ENCODE measurements around the gene RPS24.

RPS24 gene

DNA sequence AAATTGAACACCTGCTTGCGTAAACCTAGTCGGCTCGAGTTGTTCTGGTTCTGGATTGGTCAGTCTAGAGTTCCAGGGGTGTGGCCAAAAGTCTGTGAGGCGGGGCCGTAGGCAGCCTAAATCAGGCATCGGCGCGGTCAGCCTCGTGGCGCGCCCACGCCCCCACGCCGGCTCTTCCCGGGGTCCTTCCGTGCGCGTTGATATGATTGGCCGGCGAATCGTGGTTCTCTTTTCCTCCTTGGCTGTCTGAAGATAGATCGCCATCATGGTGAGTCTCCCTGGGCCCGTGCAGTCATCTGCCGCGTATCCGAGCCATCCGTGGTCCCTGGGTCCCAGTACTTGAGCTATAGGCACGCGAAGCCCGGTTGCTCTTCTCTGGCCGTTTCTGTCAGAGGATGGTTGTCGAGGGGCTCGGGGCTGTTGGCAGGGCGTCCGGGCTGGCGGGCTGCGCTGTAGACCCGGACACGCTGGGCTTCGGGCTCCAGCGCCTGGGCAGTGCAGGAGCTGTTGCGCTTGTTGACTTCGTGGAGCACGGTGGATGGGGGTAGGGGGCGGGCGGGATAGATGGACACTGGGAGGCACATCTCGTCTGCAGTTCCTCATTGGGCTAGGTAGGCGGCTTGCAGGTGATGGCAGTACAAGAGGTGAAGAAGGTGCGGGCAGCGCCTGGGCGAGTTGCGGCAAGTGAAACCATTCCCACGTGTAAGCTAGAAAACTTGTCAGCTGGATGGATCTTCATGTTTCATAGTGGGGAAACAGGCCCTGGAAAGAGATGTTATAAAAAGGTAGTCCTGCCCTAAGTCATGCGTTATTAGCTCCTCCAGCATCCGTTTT, at the start of gene RPS24:
TSS of gene RPS24 (plus strand) at position 227 of the 834 bp plus-strand sequence. CDS start at position 266, 39 bp downstream.
- Histone ChIP-seq H3K9me2 (replicated peaks; ENCODE audit: control insufficient read depth, low read length) (no peaks in the 10 kb centered on the region), H3K27me3 (ENCODE audit: control insufficient read depth, low read length) (no peaks in the 10 kb centered on the region), H3F3A (ENCODE audit: control insufficient read depth, insufficient read depth) (peaks cover 44% of the 10 kb centered on the region), H3K4me1 (ENCODE audit: control insufficient read depth, low read length) (peaks cover 42% of the 10 kb centered on the region), H3K27ac (ENCODE audit: low read depth, low read length) (peak within 1 kb of the TSS; percentile 55), H3K79me2 (ENCODE audit: control insufficient read depth, low read length) (peaks cover 57% of the 10 kb centered on the region), H3K36me3 (ENCODE audit: control insufficient read depth, low read length) (peaks cover 53% of the 10 kb centered on the region), H3K9me3 (ENCODE audit: control insufficient read depth, insufficient read depth, low read length) (no peaks in the 10 kb centered on the region), H3K4me2 (ENCODE audit: low read length) (peak within 1 kb of the TSS; percentile 72), H4K20me1 (ENCODE audit: control insufficient read depth, insufficient read depth, low read depth, low read length) (peaks cover 41% of the 10 kb centered on the region), H3K4me3 (ENCODE audit: low read length) (peak within 1 kb of the TSS; percentile 83)
- no peak for TF ChIP-seq EZH2phosphoT487 (IDR thresholded peaks at IDR 0.05; ENCODE audit: borderline replicate concordance, low read length)
- TF ChIP-seq, protein P1, sequence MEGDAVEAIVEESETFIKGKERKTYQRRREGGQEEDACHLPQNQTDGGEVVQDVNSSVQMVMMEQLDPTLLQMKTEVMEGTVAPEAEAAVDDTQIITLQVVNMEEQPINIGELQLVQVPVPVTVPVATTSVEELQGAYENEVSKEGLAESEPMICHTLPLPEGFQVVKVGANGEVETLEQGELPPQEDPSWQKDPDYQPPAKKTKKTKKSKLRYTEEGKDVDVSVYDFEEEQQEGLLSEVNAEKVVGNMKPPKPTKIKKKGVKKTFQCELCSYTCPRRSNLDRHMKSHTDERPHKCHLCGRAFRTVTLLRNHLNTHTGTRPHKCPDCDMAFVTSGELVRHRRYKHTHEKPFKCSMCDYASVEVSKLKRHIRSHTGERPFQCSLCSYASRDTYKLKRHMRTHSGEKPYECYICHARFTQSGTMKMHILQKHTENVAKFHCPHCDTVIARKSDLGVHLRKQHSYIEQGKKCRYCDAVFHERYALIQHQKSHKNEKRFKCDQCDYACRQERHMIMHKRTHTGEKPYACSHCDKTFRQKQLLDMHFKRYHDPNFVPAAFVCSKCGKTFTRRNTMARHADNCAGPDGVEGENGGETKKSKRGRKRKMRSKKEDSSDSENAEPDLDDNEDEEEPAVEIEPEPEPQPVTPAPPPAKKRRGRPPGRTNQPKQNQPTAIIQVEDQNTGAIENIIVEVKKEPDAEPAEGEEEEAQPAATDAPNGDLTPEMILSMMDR (IDR thresholded peaks at IDR 0.05; ENCODE audit: low read depth, low read length, poor library complexity, severe bottlenecking): no peak

DNA sequence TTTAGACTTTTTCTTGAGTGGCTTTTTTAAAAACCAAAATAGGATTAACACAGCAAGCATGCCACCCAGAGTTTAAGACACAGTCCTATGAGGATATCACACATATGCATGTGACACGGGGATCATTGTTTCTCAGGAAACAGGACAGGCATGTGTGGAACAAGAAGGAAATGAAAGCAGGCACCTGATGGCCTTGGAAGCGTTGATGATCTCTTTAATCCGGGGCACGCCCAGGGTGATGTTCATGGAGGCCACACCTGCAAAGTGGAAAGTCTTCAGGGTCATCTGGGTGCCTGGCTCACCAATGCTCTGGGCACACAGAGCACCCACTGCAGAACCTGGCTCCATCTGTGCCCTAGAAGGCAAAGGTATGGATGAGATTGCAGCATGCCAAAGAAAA, 48.7 kb upstream of the RPS24 start:
- Histone ChIP-seq H3K36me3 (ENCODE audit: control insufficient read depth, low read length) (peaks cover 88% of the 10 kb centered on the region), H3K9me2 (replicated peaks; ENCODE audit: control insufficient read depth, low read length) (no peaks in the 10 kb centered on the region), H3K27ac (ENCODE audit: low read depth, low read length) (no peak overlapping the region), H4K20me1 (ENCODE audit: control insufficient read depth, insufficient read depth, low read depth, low read length) (no peaks in the 10 kb centered on the region), H3K4me1 (ENCODE audit: control insufficient read depth, low read length) (no peaks in the 10 kb centered on the region), H3K79me2 (ENCODE audit: control insufficient read depth, low read length) (no peaks in the 10 kb centered on the region), H3F3A (ENCODE audit: control insufficient read depth, insufficient read depth) (no peaks in the 10 kb centered on the region), H3K27me3 (ENCODE audit: control insufficient read depth, low read length) (no peaks in the 10 kb centered on the region), H3K9me3 (ENCODE audit: control insufficient read depth, insufficient read depth, low read length) (no peaks in the 10 kb centered on the region), H3K4me2 (ENCODE audit: low read length) (no peak overlapping the region), H3K4me3 (ENCODE audit: low read length) (no peak overlapping the region)
- TF ChIP-seq EZH2phosphoT487 (IDR thresholded peaks at IDR 0.05; ENCODE audit: borderline replicate concordance, low read length): no peak
- TF ChIP-seq, protein P1 (IDR thresholded peaks at IDR 0.05; ENCODE audit: low read depth, low read length, poor library complexity, severe bottlenecking): no peak

DNA sequence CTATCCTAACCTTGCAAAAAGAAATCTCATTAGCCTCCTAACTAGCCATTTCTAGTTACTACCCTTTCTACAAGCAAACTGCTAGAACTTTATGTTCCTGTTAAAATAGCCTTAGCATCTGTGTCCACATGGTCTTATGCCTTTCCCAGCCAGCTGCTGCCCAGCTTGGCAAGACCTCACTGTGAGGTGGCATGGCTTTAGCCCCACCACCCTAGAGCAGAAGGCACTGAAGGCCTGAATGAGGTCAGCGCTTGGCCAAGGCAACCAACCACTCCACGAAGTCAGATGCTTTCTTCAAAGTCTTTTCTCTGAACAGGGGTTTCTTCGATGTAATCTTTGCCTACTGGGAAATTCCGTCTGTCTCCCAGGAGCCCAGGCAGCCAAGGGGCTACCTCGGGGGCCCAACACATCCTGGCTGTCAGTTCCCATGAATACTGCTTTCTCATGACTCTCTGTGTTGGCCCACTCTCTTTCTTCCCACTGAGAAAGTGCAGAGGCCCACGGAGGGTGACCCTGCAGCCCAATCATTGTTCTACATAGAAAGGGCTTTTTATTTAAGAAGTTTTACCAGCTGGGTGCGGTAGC, 45.9 kb upstream of the RPS24 start:
- Histone ChIP-seq H3K27me3 (ENCODE audit: control insufficient read depth, low read length) (no peaks in the 10 kb centered on the region), H3K9me3 (ENCODE audit: control insufficient read depth, insufficient read depth, low read length) (no peaks in the 10 kb centered on the region), H4K20me1 (ENCODE audit: control insufficient read depth, insufficient read depth, low read depth, low read length) (no peaks in the 10 kb centered on the region), H3K4me2 (ENCODE audit: low read length) (no peak overlapping the region), H3K4me3 (ENCODE audit: low read length) (no peak overlapping the region), H3F3A (ENCODE audit: control insufficient read depth, insufficient read depth) (no peaks in the 10 kb centered on the region), H3K36me3 (ENCODE audit: control insufficient read depth, low read length) (peaks cover 90% of the 10 kb centered on the region), H3K79me2 (ENCODE audit: control insufficient read depth, low read length) (no peaks in the 10 kb centered on the region), H3K9me2 (replicated peaks; ENCODE audit: control insufficient read depth, low read length) (no peaks in the 10 kb centered on the region), H3K27ac (ENCODE audit: low read depth, low read length) (no peak overlapping the region), H3K4me1 (ENCODE audit: control insufficient read depth, low read length) (no peaks in the 10 kb centered on the region)
- TF ChIP-seq, protein P1 (IDR thresholded peaks at IDR 0.05; ENCODE audit: low read depth, low read length, poor library complexity, severe bottlenecking): no peak
